ENCODE results near the gene CORIN. TPM values are rescaled to one million over a fixed set of nuclear protein-coding genes. Genes with fewer than 3 reads are reported as not detected.

The CORIN gene
- total and polyA plus RNA-seq, 4 donors: 0.02 to 0.23 (median 0.15) TPM

DNA sequence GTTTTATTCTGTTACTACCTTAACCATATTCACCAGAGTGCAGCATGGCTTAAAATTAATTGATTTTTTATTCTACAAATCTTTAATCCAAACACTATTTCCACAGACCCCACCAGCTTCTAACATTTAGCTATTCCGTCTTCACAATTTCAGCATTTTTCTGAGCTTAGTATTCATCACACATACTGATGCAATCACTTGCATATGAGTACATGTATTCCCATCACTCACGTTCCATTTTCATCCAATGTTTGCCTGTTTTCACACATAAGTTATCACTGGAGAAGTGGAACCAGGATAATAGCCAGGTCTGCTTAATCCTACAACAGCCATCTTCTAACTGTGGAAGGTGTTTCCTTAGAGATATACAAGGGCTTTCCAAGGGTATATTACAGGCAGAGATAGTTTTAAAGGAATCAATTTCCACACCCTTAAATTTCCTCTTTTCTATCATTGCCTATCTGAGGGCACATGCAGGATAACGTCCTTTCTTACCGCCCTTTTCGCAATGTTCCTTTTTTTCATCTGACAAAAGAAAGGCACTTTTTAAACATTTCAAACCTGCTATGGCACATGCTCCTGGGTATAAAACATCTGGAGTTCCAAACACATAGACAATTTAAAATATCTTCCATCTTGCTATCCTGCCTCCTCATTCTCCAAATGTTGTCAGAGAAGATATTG is 115.8 kb downstream of the CORIN start:
- no peak for DNase-seq (ENCODE audit: low spot score)

DNA sequence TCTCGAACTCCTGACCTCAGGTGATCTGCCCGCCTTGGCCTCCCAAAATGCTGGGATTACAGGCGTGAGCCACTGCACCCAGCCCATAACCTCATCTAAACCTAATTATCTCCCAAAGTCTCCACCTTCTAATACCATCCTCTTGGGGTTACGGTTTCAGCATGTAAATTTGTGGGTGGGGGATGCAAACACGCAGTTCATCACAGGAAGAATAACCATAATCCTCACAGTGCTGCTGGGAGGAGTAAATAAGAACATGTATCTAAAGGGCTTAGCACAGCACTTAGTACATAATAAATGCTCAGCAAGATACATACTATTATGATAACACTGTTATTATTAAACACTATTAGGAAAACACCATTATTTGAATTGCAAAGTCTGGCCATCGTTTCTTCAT is 116.4 kb downstream of the CORIN start:
- H3K9ac ChIP-seq (ENCODE audit: low read depth in 1 of 2, low read length in 2 of 2): no peak overlapping the region
- no peak overlapping the region for H3K27ac ChIP-seq (ENCODE audit: low read depth in 1 of 2, low read length in 2 of 2)
- H3K4me3 ChIP-seq (ENCODE audit: low read depth in 1 of 3, low read length in 3 of 3): no peak overlapping the region
- 91% methylated on average over 6 of the region's 6 CpGs for WGBS
- no peak for DNase-seq (ENCODE audit: low spot score)
- no peaks in the 10 kb centered on the region for H3K4me1 ChIP-seq (ENCODE audit: control insufficient read depth in 4 of 4, insufficient read depth in 4 of 4, low read length in 3 of 4)
- TF ChIP-seq NR2F2 (IDR thresholded peaks at IDR 0.05) (no peak), JUND (IDR thresholded peaks at IDR 0.05) (no peak), SP1 (IDR thresholded peaks at IDR 0.05) (no peak)
- TF ChIP-seq, protein P1, sequence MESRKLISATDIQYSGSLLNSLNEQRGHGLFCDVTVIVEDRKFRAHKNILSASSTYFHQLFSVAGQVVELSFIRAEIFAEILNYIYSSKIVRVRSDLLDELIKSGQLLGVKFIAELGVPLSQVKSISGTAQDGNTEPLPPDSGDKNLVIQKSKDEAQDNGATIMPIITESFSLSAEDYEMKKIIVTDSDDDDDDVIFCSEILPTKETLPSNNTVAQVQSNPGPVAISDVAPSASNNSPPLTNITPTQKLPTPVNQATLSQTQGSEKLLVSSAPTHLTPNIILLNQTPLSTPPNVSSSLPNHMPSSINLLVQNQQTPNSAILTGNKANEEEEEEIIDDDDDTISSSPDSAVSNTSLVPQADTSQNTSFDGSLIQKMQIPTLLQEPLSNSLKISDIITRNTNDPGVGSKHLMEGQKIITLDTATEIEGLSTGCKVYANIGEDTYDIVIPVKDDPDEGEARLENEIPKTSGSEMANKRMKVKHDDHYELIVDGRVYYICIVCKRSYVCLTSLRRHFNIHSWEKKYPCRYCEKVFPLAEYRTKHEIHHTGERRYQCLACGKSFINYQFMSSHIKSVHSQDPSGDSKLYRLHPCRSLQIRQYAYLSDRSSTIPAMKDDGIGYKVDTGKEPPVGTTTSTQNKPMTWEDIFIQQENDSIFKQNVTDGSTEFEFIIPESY (IDR thresholded peaks at IDR 0.05): no peak
- no peaks in the 10 kb centered on the region for H3K36me3 ChIP-seq (ENCODE audit: control insufficient read depth in 4 of 4, insufficient read depth in 3 of 4, low read depth in 1 of 4, low read length in 3 of 4)
- H3K9me3 ChIP-seq (ENCODE audit: control insufficient read depth in 4 of 4, low read length in 3 of 4): no peaks in the 10 kb centered on the region
- no peaks in the 10 kb centered on the region for H3K27me3 ChIP-seq (ENCODE audit: control insufficient read depth in 4 of 4, insufficient read depth in 4 of 4, low read length in 3 of 4)

More for the DNA sequence above, 115.8 kb downstream of the CORIN start:
- Histone ChIP-seq H3K27me3 (ENCODE audit: control insufficient read depth in 4 of 4, insufficient read depth in 4 of 4, low read length in 3 of 4) (no peaks in the 10 kb centered on the region), H3K36me3 (ENCODE audit: control insufficient read depth in 4 of 4, insufficient read depth in 3 of 4, low read depth in 1 of 4, low read length in 3 of 4) (no peaks in the 10 kb centered on the region), H3K4me1 (ENCODE audit: control insufficient read depth in 4 of 4, insufficient read depth in 4 of 4, low read length in 3 of 4) (no peaks in the 10 kb centered on the region), H3K27ac (ENCODE audit: low read depth in 1 of 2, low read length in 2 of 2) (no peak overlapping the region), H3K9me3 (ENCODE audit: control insufficient read depth in 4 of 4, low read length in 3 of 4) (no peaks in the 10 kb centered on the region), H3K4me3 (ENCODE audit: low read depth in 1 of 3, low read length in 3 of 3) (no peak overlapping the region), H3K9ac (ENCODE audit: low read depth in 1 of 2, low read length in 2 of 2) (no peak overlapping the region)
- WGBS: 80% methylated on average over 5 of the region's 5 CpGs
- TF ChIP-seq RAD21 (IDR thresholded peaks at IDR 0.05): no peak
- TF ChIP-seq SP1 (IDR thresholded peaks at IDR 0.05): no peak
- TF ChIP-seq, protein P1 (IDR thresholded peaks at IDR 0.05): no peak

DNA sequence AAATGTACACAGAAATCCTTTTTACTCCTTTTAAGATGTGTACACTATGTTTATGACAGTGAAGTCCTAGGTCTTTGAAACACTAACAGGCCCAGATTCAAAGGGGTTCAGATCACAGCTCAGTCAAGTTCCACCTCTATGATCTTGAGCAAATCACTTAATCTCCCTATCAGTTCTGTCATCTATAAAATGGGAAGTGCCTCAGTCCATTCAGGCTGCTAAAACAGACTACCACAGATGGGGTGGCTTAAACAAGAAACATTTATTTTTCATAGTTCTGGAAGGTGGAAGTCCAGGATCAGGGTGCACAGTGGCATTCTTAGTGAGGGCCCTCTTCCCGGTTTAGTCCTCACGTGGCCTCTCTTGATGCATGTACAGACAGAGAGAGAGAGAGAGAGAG is 117.1 kb downstream of the CORIN start:
- H3K9ac ChIP-seq (ENCODE audit: low read depth in 1 of 2, low read length in 2 of 2): no peak overlapping the region
- H3K9me3 ChIP-seq (ENCODE audit: control insufficient read depth in 4 of 4, low read length in 3 of 4): no peaks in the 10 kb centered on the region
- H3K4me1 ChIP-seq (ENCODE audit: control insufficient read depth in 4 of 4, insufficient read depth in 4 of 4, low read length in 3 of 4): peaks cover 0 to 5% (median under 1%) of the 10 kb centered on the region in 4 donors
- H3K27me3 ChIP-seq (ENCODE audit: control insufficient read depth in 4 of 4, insufficient read depth in 4 of 4, low read length in 3 of 4): no peaks in the 10 kb centered on the region
- H3K27ac ChIP-seq (ENCODE audit: low read depth in 1 of 2, low read length in 2 of 2): no peak overlapping the region
- no peak overlapping the region for H3K4me3 ChIP-seq (ENCODE audit: low read depth in 1 of 3, low read length in 3 of 3)
- H3K36me3 ChIP-seq (ENCODE audit: control insufficient read depth in 4 of 4, insufficient read depth in 3 of 4, low read depth in 1 of 4, low read length in 3 of 4): no peaks in the 10 kb centered on the region
- no peak for TF ChIP-seq TAF1 (conservative IDR thresholded peaks at IDR 0.05)
- no peak for TF ChIP-seq GABPA (IDR thresholded peaks at IDR 0.05 in 1 of 2, conservative IDR thresholded peaks at IDR 0.05 in 1 of 2)
- TF ChIP-seq, protein P2, sequence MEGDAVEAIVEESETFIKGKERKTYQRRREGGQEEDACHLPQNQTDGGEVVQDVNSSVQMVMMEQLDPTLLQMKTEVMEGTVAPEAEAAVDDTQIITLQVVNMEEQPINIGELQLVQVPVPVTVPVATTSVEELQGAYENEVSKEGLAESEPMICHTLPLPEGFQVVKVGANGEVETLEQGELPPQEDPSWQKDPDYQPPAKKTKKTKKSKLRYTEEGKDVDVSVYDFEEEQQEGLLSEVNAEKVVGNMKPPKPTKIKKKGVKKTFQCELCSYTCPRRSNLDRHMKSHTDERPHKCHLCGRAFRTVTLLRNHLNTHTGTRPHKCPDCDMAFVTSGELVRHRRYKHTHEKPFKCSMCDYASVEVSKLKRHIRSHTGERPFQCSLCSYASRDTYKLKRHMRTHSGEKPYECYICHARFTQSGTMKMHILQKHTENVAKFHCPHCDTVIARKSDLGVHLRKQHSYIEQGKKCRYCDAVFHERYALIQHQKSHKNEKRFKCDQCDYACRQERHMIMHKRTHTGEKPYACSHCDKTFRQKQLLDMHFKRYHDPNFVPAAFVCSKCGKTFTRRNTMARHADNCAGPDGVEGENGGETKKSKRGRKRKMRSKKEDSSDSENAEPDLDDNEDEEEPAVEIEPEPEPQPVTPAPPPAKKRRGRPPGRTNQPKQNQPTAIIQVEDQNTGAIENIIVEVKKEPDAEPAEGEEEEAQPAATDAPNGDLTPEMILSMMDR (IDR thresholded peaks at IDR 0.05; ENCODE audit: low read depth, low read length, missing input control): no peak
- no peak for TF ChIP-seq SP1 (IDR thresholded peaks at IDR 0.05)
- no peak for TF ChIP-seq RXRA (IDR thresholded peaks at IDR 0.05)
- TF ChIP-seq HNF4A (conservative IDR thresholded peaks at IDR 0.05): no peak
- no peak for TF ChIP-seq FOXA2 (IDR thresholded peaks at IDR 0.05)
- TF ChIP-seq EGR1 (IDR thresholded peaks at IDR 0.05; ENCODE audit: low read depth in 2 of 2): no peak
- TF ChIP-seq HNF4G (IDR thresholded peaks at IDR 0.05): no peak
- no peak for TF ChIP-seq YY1 (IDR thresholded peaks at IDR 0.05)
- no peak for TF ChIP-seq FOXA1 (IDR thresholded peaks at IDR 0.05)
- no peak for DNase-seq (ENCODE audit: low spot score)
- WGBS: 97% methylated on average over 2 of the region's 2 CpGs
